PC-9 (cell line): ENCODE measurements around the gene ALPG. TPM values are rescaled to one million over a fixed set of nuclear protein-coding genes. Genes with fewer than 3 reads are reported as not detected.
A peak's percentile ranks its signal among the peaks of the same experiment; 100 is the strongest.
"Not testable (repeated sequence)": the region's sequence is repeated elsewhere in the genome, so short reads cannot be mapped to it uniquely, and the experiment has no call there.

Source experiments
- Bru-seq: library from RNA; stranded (reverse); fragments of 400-500 nt; gene quantifications from one replicate; lab custom pipeline; 2021; lab: Mats Ljungman, UMichigan
- BruChase-seq, 2 experiments: library from RNA; stranded (reverse); fragments of 400-500 nt; gene quantifications; one replicate each; lab custom pipeline; 2021; lab: Mats Ljungman, UMichigan
- BruUV-seq: library from RNA; stranded (reverse); fragments of 400-500 nt; replicated peaks from 2 replicates; lab custom pipeline; 2021; lab: Mats Ljungman, UMichigan
- CTCF ChIA-PET: fragments of 300-600 bp; sonication (Branson Sonifier 250); formaldehyde crosslinking; loops from one replicate; lab custom pipeline; 2022; ENCODE audit warnings: antibody characterized with exemption; lab: Charles Lee
- POLR2A ChIA-PET: fragments of 300-600 bp; sonication (Branson Sonifier 250); formaldehyde crosslinking; loops from one replicate; lab custom pipeline; 2022; ENCODE audit warnings: antibody characterized with exemption; ENCODE audit not compliant: unreplicated experiment; lab: Charles Lee
- DNase-seq, 2 experiments: peaks; one replicate each; pipeline versions ENCODE4 v3.0.0 to v3.0.0-alpha.2; 2015 to 2022; ENCODE audit warnings: mixed read lengths in 1 of 2
- H2AFZ ChIP-seq: fragments of 200-600 bp; sonication (generic); 2 replicates; pipeline ENCODE4 v1.8.1; 2017; ENCODE audit warnings: antibody characterized with exemption
- H3F3A ChIP-seq: fragments of 200-600 bp; sonication (generic); 2 replicates; pipeline ENCODE4 v1.8.1; 2017; ENCODE audit warnings: antibody characterized with exemption, mild to moderate bottlenecking, low read depth; ENCODE audit not compliant: insufficient read depth
- H3K27ac ChIP-seq: fragments of 200-600 bp; sonication (generic); 2 replicates; pipeline ENCODE4 v1.6.1; 2016; ENCODE audit warnings: mixed run types
- H3K27me3 ChIP-seq: fragments of 200-600 bp; sonication (generic); 2 replicates; pipeline ENCODE4 v1.6.1; 2016; ENCODE audit warnings: low read depth, mixed run types; ENCODE audit not compliant: insufficient read depth
- H3K36me3 ChIP-seq: fragments of 200-600 bp; sonication (generic); 2 replicates; pipeline ENCODE4 v1.6.1; 2016; ENCODE audit warnings: low read depth, mixed run types
- H3K4me1 ChIP-seq: fragments of 200-600 bp; sonication (generic); replicated peaks from 2 replicates; pipeline ENCODE4 v1.6.1; 2016; ENCODE audit warnings: mixed run types; ENCODE audit not compliant: insufficient read depth
- H3K4me2 ChIP-seq: fragments of 200-600 bp; sonication (generic); 2 replicates; pipeline ENCODE4 v1.6.1; 2017; ENCODE audit warnings: mixed run types
- H3K4me3 ChIP-seq: fragments of 200-600 bp; sonication (generic); 2 replicates; pipeline ENCODE4 v1.6.1; 2016; ENCODE audit warnings: mixed run types
- H3K79me2 ChIP-seq: fragments of 200-600 bp; sonication (generic); 2 replicates; pipeline ENCODE4 v1.6.1; 2017; ENCODE audit warnings: low read depth, mixed run types
- H3K9me2 ChIP-seq: fragments of 200-600 bp; sonication (generic); 2 replicates; pipeline ENCODE4 v1.8.1; 2017; ENCODE audit warnings: mild to moderate bottlenecking; ENCODE audit not compliant: insufficient read depth
- H3K9me3 ChIP-seq: fragments of 200-600 bp; sonication (generic); 2 replicates; pipeline ENCODE4 v1.8.1; 2016; ENCODE audit warnings: low read depth; ENCODE audit not compliant: insufficient read depth
- H4K20me1 ChIP-seq: fragments of 200-600 bp; sonication (generic); 2 replicates; pipeline ENCODE4 v1.8.1; 2017; ENCODE audit not compliant: insufficient read depth
- EZH2 ChIP-seq: fragments of 200-600 bp; sonication (generic); IDR thresholded peaks from 2 replicates; pipeline ENCODE4 v1.8.0; 2017; ENCODE audit warnings: antibody characterized with exemption, low read depth
- intact Hi-C: fragments of 100-400 bp; cut with micrococcal nuclease; formaldehyde crosslinking; loops from one replicate; pipeline ENCODE4 v1.10.0; 2022; ENCODE audit not compliant: unreplicated experiment
- long read RNA-seq: library from polyadenylated mRNA; stranded (forward); transcript quantifications from one replicate; pipeline ENCODE4 v2.0.0, GENCODE V29; 2022
- total RNA-seq: library from RNA; stranded (reverse); gene quantifications from 2 replicates; pipeline ENCODE4 v1.2.3, GENCODE V29; 2021
- TF ChIP-seq, protein P1 (sequence below): fragments of 200-600 bp; sonication (generic); conservative IDR thresholded peaks from 2 replicates; pipeline ENCODE4 v1.6.1; 2017; ENCODE audit warnings: mixed run types, antibody characterized with exemption, mild to moderate bottlenecking, moderate library complexity

Gene ALPG
- total RNA-seq (0.76 and 1.2 TPM in 2 replicates), Bru-seq, nascent RNA (percentile 9 among the genes with signal in this experiment), BruChase-seq, experiment 1, labeled RNA remaining after a 2-hour chase (not detected), BruChase-seq, experiment 2, labeled RNA remaining after a 6-hour chase (percentile 17 among the genes with signal in this experiment)
- long read RNA-seq, partial matches to known transcripts = 0 of 1 reads
- long read RNA-seq, other reads (novel, unspliced or antisense) = 1 of 1 reads

DNA sequence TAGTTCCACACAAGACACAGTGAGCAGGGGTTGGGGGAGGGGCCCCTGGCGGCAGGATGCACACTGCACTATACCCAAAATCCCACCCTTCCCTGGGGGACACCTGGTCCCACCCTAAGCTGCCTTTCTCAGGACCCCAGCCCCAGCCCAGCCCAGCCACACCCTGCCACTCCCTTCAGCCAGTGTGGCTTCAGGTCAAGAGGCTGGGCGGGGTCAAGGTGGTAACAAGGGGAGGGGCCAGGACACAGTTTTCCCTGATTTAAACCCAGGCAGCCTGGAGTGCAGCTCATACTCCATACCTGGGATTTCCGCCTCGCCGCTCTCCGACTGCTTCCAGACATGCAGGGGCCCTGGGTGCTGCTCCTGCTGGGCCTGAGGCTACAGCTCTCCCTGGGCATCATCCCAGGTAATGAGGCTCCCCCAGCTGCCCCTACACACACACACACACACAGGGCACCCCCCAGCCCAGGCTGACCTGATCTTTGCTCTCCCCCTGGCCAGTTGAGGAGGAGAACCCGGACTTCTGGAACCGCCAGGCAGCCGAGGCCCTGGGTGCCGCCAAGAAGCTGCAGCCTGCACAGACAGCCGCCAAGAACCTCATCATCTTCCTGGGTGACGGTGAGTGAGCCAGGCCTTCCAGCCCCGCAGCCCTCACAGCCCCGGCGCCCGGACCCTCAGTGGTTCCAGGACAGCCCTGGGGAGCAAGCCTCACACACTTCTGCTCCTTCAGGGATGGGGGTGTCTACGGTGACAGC is at the start of gene ALPG:
ALPG (plus strand) TSS at position 289 of the 755 bp plus-strand sequence; CDS start at position 340, 51 bp downstream.
- intact Hi-C loops = no loop called here
- Histone ChIP-seq H3K27ac (no peak within 1 kb of the TSS), H3K9me2 (no peaks in the 10 kb centered on the region), H3K27me3 (no peaks in the 10 kb centered on the region), H3K36me3 (no peaks in the 10 kb centered on the region), H2AFZ (no peak within 1 kb of the TSS), H3F3A (no peaks in the 10 kb centered on the region), H3K4me3 (no peak within 1 kb of the TSS), H3K4me1 (no peaks in the 10 kb centered on the region), H3K79me2 (no peaks in the 10 kb centered on the region), H4K20me1 (no peaks in the 10 kb centered on the region), H3K4me2 (no peak within 1 kb of the TSS), H3K9me3 (no peaks in the 10 kb centered on the region)
- no peak for TF ChIP-seq EZH2
- TF ChIP-seq, protein P1, sequence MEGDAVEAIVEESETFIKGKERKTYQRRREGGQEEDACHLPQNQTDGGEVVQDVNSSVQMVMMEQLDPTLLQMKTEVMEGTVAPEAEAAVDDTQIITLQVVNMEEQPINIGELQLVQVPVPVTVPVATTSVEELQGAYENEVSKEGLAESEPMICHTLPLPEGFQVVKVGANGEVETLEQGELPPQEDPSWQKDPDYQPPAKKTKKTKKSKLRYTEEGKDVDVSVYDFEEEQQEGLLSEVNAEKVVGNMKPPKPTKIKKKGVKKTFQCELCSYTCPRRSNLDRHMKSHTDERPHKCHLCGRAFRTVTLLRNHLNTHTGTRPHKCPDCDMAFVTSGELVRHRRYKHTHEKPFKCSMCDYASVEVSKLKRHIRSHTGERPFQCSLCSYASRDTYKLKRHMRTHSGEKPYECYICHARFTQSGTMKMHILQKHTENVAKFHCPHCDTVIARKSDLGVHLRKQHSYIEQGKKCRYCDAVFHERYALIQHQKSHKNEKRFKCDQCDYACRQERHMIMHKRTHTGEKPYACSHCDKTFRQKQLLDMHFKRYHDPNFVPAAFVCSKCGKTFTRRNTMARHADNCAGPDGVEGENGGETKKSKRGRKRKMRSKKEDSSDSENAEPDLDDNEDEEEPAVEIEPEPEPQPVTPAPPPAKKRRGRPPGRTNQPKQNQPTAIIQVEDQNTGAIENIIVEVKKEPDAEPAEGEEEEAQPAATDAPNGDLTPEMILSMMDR = no peak
- no TSS peak for BruUV-seq
- POLR2A ChIA-PET = no interaction called here
- peak in 1 of 2 experiments; percentile 8 for DNase-seq
- CTCF ChIA-PET = no interaction called here

DNA sequence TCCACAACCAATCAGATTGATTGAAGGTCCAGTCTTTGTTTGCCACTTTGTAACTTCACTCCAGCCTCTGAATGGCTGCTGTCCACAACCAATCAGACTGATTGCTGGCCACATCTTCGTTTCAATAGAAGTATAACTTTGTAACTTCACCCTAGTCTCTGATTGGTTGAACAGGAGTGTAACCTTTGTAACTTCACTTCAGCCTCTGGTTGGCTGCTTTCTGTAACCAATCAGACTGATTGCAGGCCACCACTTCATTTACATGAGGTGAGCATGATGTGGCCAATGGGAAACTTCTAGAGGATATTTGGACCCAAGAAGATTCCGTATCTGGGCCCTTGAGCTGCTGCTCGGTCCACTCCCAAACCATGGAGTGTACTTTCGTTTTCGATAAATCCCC is 45.0 kb upstream of the ALPG start:
- Histone ChIP-seq H3K9me2 (no peaks in the 10 kb centered on the region), H3K4me3 (no peak overlapping the region), H3K9me3 (no peaks in the 10 kb centered on the region), H3K79me2 (no peaks in the 10 kb centered on the region), H3F3A (no peaks in the 10 kb centered on the region), H3K36me3 (no peaks in the 10 kb centered on the region), H3K4me1 (peaks cover 12% of the 10 kb centered on the region), H2AFZ (no peak overlapping the region), H3K27ac (no peak overlapping the region), H4K20me1 (no peaks in the 10 kb centered on the region), H3K27me3 (no peaks in the 10 kb centered on the region), H3K4me2 (no peak overlapping the region)
- intact Hi-C loops = no loop called here
- no peak for TF ChIP-seq EZH2
- TF ChIP-seq, protein P1 = no peak
- no peak for DNase-seq
- CTCF ChIA-PET = no interaction called here
- no TSS peak for BruUV-seq
- POLR2A ChIA-PET = no interaction called here

DNA sequence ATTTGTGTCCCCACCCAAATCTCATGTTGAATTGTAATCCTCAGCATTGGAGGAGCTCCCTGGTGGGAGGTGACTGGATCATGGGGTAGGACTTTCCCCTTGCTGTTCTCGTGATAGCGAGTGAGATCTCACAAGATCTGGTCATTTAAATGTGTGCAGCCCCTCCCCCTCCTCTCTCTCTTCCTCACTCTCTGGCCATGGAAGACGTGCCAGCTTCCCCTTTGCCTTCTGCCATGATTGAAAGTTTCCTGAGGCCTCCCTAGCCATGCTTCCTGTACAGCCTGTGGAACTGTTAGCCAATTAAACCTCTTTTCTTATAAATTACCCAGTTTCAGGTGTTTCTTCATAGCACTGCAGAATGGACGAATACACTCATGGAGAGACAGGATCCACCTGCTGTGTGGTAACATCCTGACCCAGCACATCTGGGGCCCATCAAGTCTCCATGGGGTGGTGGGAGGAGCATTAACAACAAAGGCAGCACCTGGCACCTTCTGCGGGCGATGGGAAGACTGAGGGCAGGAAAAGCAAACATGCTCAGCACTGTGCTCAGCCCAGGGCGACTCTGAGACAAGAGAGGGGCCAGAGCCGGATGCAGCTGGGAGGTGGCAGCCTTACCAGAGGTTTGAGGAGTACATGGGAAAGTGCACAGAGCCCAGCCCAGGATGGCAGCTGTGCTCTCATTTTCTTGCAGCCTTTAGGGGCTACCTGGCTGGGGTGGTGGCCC is 44.3 kb upstream of the ALPG start:
- Histone ChIP-seq H3K4me3 (no peak overlapping the region), H3F3A (no peaks in the 10 kb centered on the region), H3K9me3 (no peaks in the 10 kb centered on the region), H3K9me2 (no peaks in the 10 kb centered on the region), H3K4me2 (no peak overlapping the region), H3K4me1 (peaks cover 12% of the 10 kb centered on the region), H3K27ac (no peak overlapping the region), H3K27me3 (no peaks in the 10 kb centered on the region), H3K79me2 (no peaks in the 10 kb centered on the region), H4K20me1 (no peaks in the 10 kb centered on the region), H3K36me3 (no peaks in the 10 kb centered on the region), H2AFZ (no peak overlapping the region)
- intact Hi-C loops = no loop called here
- TF ChIP-seq EZH2 = no peak
- TF ChIP-seq, protein P1 = no peak
- no TSS peak for BruUV-seq
- POLR2A ChIA-PET = no interaction called here
- DNase-seq = no peak
- CTCF ChIA-PET = no interaction called here

DNA sequence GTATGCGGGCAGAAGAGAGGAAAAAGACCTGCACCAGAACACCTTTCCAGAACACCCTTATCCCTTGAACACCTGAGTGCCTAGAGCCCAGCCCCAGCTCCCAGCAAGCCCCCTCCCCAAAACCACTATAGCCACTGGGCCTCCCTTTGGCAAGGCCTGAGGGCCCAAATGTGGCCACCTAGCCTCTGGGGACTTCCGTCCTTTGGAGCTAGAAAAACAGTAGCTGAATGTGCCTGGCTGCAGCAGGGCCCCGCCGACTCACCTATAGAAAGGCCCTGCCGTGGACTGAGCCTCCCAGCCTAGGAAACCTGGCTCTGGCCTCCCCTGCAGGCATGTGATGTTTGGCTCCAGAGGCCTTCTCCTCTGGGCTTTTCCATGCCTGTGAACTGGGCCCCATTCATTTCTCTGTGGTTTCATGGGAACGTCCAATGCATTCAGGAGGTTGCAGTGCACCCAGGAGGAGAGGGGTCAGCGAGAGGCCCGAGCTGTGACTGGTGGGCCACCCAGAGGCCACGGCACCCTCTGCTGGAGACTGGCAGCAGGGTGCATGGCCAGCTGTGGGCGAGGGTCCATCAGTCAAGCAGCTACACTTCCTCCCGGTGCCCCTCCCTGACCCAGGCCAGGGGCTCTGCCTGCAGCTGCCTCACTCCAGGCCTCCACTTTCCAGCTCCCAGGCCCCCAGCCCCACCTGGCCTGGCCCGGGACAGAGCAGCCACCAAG is 43.4 kb upstream of the ALPG start:
- H3K9me3 ChIP-seq, H3K27ac ChIP-seq, H3K79me2 ChIP-seq, H3K4me3 ChIP-seq, DNase-seq, CTCF ChIA-PET, H3K27me3 ChIP-seq, H3K9me2 ChIP-seq, intact Hi-C loops, BruUV-seq, H3K4me2 ChIP-seq, H3F3A ChIP-seq, H4K20me1 ChIP-seq, POLR2A ChIA-PET, H3K36me3 ChIP-seq, H2AFZ ChIP-seq: not testable (repeated sequence)
- peaks cover 12% of the 10 kb centered on the region for H3K4me1 ChIP-seq
